Adrenal gland (tissue), 12 donors: Measurements from ENCODE around the gene MYO9B. TPM values are rescaled to one million over a fixed set of nuclear protein-coding genes. Genes with fewer than 3 reads are reported as not detected.
A peak's percentile ranks its signal among the peaks of the same experiment; 100 is the strongest.
"Not testable (repeated sequence)": the region's sequence is repeated elsewhere in the genome, so short reads cannot be mapped to it uniquely, and the experiment has no call there.

Experiments
- DNase-seq, 7 donors: peaks; one replicate each; pipeline ENCODE4 v3.0.0-alpha.2; 2019 to 2020
- H3K27ac ChIP-seq, 5 donors: fragments of 200-600 bp; sonication (generic) in 4 of 5; 1 replicate in 3 of 5; 2 replicates in 2 of 5; pipeline versions ENCODE4 v1.5.1 to v1.8.0; 2016 to 2020; ENCODE audit warnings: mild to moderate bottlenecking in 1 of 5
- H3K27me3 ChIP-seq: fragments of 200-600 bp; 2 replicates; pipeline ENCODE4 v1.8.0; 2021
- H3K36me3 ChIP-seq, 2 donors: fragments of 200-600 bp; replicated peaks in 1 of 2; 1 replicate in 1 of 2; 2 replicates in 1 of 2; pipeline versions ENCODE4 v1.5.1 to v1.8.0; 2018 to 2022
- H3K4me1 ChIP-seq, 2 donors: fragments of 200-600 bp; replicated peaks in 1 of 2; 1 replicate in 1 of 2; 2 replicates in 1 of 2; pipeline versions ENCODE4 v1.5.1 to v1.8.0; 2018 to 2021
- H3K4me3 ChIP-seq, 4 donors: fragments of 200-600 bp; sonication (generic) in 3 of 4; one replicate each; pipeline ENCODE4 v1.5.1; 2016 to 2018
- H3K9me3 ChIP-seq, 3 donors: fragments of 200-600 bp; sonication (generic) in 1 of 3; replicated peaks in 1 of 3; 1 replicate in 2 of 3; 2 replicates in 1 of 3; pipeline versions ENCODE4 v1.5.1 to v1.8.0; 2016 to 2021
- CTCF ChIP-seq, 6 experiments: fragments of 450-650 bp in 4 of 6; fragments of 200-600 bp in 2 of 6; sonication (generic) in 1 of 6; IDR thresholded peaks; 1 replicate in 5 of 6; 2 replicates in 1 of 6; pipeline versions ENCODE4 v1.5.1 to v1.8.0; 2016 to 2021; ENCODE audit warnings: antibody characterized with exemption in 6 of 6, mild to moderate bottlenecking in 2 of 6, moderate library complexity in 1 of 6
- POLR2A ChIP-seq, 2 donors: fragments of 450-650 bp; IDR thresholded peaks; one replicate each; pipeline ENCODE4 v1.6.1; 2017; ENCODE audit warnings: antibody characterized with exemption in 2 of 2, mild to moderate bottlenecking in 2 of 2, moderate library complexity in 1 of 2
- WGBS, 4 donors: extraction: QIAGEN DNeasy Blood & Tissue Kit in 2 of 4; methylation state at CpG; one replicate each; pipeline versions ENCODE4 v1.1.5 to v1.1.7; 2013 to 2017; 5-methylcytosine and 5-hydroxymethylcytosine counted together
- intact Hi-C, 2 donors: fragments of 100-400 bp; cut with DNase I; formaldehyde crosslinking; loops; one replicate each; pipeline versions ENCODE4 v1.14.1 to v1.15.0; 2022 to 2023
- polyA plus RNA-seq, 3 donors: library from polyadenylated mRNA; stranded (reverse); fragments of 200-250 nt in 2 of 3; fragments of 350-450 nt in 1 of 3; fragmentation: Illumina TruSeq in 1 of 3; extraction: RNeasy Lipid Tissue Mini Kit (QIAGEN cat#74804) in 1 of 3; gene quantifications; one replicate each; pipeline ENCODE4 v1.2.3, GENCODE V29; 2013 to 2014
- total RNA-seq, 9 donors: library from RNA; depleted of rRNA in 4 of 9; stranded (reverse); fragments of >200 nt in 4 of 9; fragments of 120-200 nt in 1 of 9; fragmentation: NEBNext Ultra II Directional in 1 of 9; extraction: Animal tissue kit (Norgen Biotek cat#: 25700) in 1 of 9; gene quantifications; one replicate each; pipeline versions ENCODE4 v1.1.0 to v1.2.4, GENCODE V29; 2013 to 2023
- donor health status: healthy with polysubstance abuse.
- donor health status: Bipolar disorder and iron deficiency.
- donor health status: DM: yes; HTN: yes; CAD: no.
- donor health status: DM: no; HTN: no; CAD: no.
- donor health status: DM: no; HTN: no; CAD: no.
- donor health status: DM: yes; HTN: yes; CAD: no.

MYO9B gene
- total and polyA plus RNA-seq, 12 donors, result 23.6 to 236 (median 86.3) TPM

- DNase-seq, result peak; percentile 60 to 88 (median 80)
- H3K27ac ChIP-seq, result peak overlapping the region in 4 of 5 donors; percentile 1 to 57 (median 28)
- H3K27me3 ChIP-seq, H3K4me3 ChIP-seq, H3K4me1 ChIP-seq, H3K36me3 ChIP-seq, H3K9me3 ChIP-seq, intact Hi-C loops: not testable (repeated sequence)
- peak in 1 of 2 donors; percentile 15 for TF ChIP-seq POLR2A (IDR thresholded peaks at IDR 0.05)
- WGBS, 4 donors, result 39 to 58% (median 47%) methylated on average over 12 to 13 of the region's 13 CpGs
Observed at GRCh38 chr19:17144771-17145170, 69.2 kb downstream of the MYO9B start.

GRCh38 chr19:17145546-17146497 lies 70.2 kb downstream of the MYO9B start:
- no peak overlapping the region for H3K4me3 ChIP-seq
- TF ChIP-seq CTCF (IDR thresholded peaks at IDR 0.05) (no peak), POLR2A (IDR thresholded peaks at IDR 0.05) (no peak)
- H3K4me1 ChIP-seq, result peaks cover 0 to 6% of the 10 kb centered on the region in 2 donors
- H3K9me3 ChIP-seq, result no peaks in the 10 kb centered on the region
- no peak overlapping the region for H3K27ac ChIP-seq
- H3K27me3 ChIP-seq, result no peaks in the 10 kb centered on the region
- H3K36me3 ChIP-seq, result peaks cover 0 to 7% of the 10 kb centered on the region in 2 donors
- no peak for DNase-seq
- intact Hi-C loops, result no loop called here
- WGBS, 4 donors, result 76 to 95% (median 90%) methylated on average over 7 of the region's 7 CpGs

- Histone ChIP-seq H3K36me3 (peaks cover 0 to 21% of the 10 kb centered on the region in 2 donors), H3K4me3 (no peak overlapping the region), H3K9me3 (no peaks in the 10 kb centered on the region), H3K4me1 (peaks cover 0 to 6% of the 10 kb centered on the region in 2 donors), H3K27ac (no peak overlapping the region), H3K27me3 (no peaks in the 10 kb centered on the region)
- no peak for TF ChIP-seq CTCF (IDR thresholded peaks at IDR 0.05)
- TF ChIP-seq POLR2A (IDR thresholded peaks at IDR 0.05), result no peak
- intact Hi-C loops, result no loop called here
- no peak for DNase-seq
- WGBS, 4 donors, result 90 to 100% (median 93%) methylated on average over 4 to 5 of the region's 5 CpGs
Observed at GRCh38 chr19:17148130-17148529, 72.6 kb downstream of the MYO9B start.

GRCh38 chr19:17149393-17150135 lies 74.0 kb downstream of the MYO9B start:
- Histone ChIP-seq H3K9me3 (no peaks in the 10 kb centered on the region), H3K36me3 (peaks cover 0 to 36% of the 10 kb centered on the region in 2 donors), H3K4me3 (no peak overlapping the region), H3K4me1 (peaks cover 0 to 6% of the 10 kb centered on the region in 2 donors), H3K27me3 (no peaks in the 10 kb centered on the region), H3K27ac (no peak overlapping the region)
- DNase-seq, result no peak
- intact Hi-C loops, result no loop called here
- WGBS, 4 donors, result 75 to 81% (median 78%) methylated on average over 13 of the region's 13 CpGs
- TF ChIP-seq CTCF (IDR thresholded peaks at IDR 0.05) (no peak), POLR2A (IDR thresholded peaks at IDR 0.05) (no peak)
